Activated CD4-positive, CD25-positive, alpha-beta regulatory T cell (primary cell): ENCODE measurements around the gene MGAT4B.

Experiments used
- DNase-seq, 4 experiments: peaks; one replicate each; lab custom pipeline; 2025; lab: John Stamatoyannopoulos, UW

The MGAT4B gene

DNA sequence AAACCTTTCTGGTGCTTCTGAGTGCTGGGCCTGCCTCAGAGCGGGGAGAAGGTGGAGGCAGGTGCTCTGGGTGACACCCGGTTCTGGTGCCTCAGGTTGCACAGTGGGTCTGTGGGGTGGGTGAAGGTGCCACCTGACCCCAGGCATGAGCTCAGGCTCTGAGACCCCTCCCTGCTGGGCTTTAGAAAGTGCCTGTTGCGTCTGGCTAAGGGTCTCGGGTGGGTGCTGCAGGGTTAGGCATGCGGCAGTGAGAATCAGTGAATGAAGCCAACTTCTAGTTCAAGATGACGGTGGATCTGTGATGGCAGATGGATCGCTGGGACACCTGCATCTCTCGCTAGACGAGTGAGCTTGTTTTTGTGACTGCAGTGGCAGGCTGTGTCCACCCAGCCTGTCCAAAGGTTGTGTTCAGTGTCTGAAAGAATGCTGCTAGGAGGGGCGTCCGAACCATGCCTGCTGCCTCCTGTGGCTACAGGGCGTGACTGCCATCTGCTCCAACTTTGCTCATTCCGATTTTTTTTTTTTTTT, 19.1 kb upstream of the MGAT4B start:
- no peak for DNase-seq

DNA sequence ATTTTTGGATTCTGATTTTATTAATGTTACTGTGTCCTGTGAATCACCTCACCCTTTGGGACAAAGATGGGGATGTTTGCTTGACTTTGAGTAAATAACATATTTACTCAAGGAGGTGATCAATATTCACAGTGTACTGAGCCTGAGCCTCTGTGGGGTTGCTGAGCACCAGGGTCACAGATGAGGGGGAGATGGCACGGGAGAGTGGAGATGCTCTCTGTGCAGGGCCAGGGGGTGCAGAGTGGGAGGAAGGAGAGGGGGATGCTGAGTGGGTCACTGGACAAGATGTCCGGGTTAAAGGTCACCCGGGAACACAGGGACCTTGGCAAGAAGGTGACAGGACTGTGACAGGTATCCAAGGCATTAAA, 18.1 kb upstream of the MGAT4B start:
- no peak for DNase-seq

DNA sequence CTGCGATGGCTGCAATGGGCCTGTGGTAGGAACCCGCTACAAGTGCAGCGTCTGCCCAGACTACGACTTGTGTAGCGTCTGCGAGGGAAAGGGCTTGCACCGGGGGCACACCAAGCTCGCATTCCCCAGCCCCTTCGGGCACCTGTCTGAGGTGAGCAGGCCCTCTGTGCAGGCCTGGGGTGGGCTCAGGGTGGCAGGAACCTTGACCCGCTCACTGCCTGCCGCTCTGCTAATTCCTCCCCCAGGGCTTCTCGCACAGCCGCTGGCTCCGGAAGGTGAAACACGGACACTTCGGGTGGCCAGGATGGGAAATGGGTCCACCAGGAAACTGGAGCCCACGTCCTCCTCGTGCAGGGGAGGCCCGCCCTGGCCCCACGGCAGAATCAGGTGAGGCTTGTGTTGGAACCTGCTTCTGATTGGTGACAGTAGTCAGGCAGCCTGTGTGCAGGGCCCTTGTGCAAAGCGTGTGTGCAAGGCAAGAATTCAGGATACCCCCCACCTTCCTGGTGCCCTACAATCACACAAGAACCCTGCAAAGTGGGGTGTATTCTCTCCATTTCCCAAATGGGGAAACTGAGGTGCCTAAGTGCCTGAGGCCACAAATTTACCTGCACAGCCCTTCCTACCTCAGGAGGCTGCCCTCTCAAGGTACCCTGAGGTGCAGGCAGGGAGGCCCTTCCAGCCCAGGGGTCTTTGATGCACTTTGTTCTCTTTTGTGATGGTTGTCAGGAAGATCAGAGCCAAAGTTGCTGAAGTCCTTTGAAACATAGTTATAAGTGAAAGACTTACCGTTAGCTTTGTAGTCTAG, 17.5 kb upstream of the MGAT4B start:
- no peak for DNase-seq

GRCh38 chr5:179822444-179822990, 15.9 kb upstream of the MGAT4B start:
- no peak for DNase-seq

DNA sequence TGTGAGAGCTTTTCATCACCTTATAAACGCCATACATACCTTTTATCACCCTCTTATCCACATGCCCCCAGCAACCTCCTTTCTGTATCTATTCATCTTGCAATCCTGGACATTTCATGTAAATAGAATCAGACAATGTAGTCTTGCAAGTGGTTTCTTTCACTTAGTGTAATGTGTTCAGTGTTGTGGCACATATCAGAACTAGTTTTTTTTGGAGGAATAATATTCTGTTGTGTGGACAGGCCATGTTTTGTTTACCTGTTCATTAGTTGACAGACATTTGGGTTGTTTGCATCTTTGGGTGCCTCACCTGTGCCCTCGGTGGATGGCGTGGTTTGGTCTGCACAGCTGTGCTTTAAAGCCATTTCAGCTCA, 15.4 kb upstream of the MGAT4B start:
- DNase-seq = no peak

GRCh38 chr5:179821298-179822058, 14.8 kb upstream of the MGAT4B start:
- peak; percentile 52 to 68 (median 65) for DNase-seq

DNA sequence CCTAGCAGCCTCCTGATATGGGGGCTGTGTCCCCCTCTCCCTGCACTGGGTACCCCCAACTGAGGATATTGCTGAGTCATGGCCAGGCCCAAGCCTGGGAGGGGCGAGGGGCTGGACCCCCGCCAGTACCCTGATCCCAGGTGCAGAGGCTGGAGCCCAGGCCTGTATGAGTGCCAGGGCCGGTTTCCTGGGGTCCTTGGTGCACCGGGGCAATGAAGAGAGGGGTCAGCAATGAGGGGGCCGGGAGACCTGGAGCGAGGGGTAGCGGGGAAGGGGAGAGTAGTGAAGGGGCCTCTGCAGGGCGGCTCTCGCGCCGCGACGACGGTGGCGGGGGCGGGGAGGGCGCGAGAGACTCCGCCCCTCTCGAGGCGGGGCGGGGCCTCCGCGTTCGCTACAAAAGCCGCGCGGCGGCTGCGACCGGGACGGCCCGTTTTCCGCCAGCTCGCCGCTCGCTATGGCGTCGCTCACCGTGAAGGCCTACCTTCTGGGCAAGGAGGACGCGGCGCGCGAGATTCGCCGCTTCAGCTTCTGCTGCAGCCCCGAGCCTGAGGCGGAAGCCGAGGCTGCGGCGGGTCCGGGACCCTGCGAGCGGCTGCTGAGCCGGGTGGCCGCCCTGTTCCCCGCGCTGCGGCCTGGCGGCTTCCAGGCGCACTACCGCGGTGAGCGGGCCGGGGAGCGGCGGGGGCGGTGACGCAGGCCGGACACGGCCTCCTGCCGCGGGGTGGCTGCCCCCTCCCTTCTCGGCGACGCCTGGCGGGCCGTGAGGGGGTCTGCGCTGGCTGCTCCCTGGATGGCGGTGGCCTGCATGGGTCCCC, 14.0 kb upstream of the MGAT4B start, which contains the start of gene SQSTM1:
Gene SQSTM1 (plus strand): TSS at position 423 of the 815 bp plus-strand sequence. CDS start 32 bp downstream, at position 455.
- DNase-seq = peak; percentile 51 to 72 (median 70)

DNA sequence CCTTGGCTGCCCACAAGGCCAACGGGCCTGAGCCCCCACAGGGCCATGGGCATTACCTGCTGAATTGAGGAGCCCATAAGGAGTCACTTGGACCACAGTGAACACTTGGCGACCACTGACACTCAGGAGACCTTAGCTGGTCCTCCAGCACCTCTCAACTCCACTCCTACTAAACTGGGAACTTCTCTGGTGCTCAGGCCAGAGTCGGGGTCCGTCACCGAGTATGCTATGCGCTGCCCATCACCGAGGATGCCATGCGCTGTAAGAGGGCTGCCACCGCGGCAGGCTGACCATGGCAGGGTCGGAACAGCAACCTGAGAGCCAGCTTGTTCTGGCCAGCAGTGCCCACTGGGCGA, 13.4 kb upstream of the MGAT4B start:
- no peak for DNase-seq

- peak in 1 of 4 experiments; percentile 40 for DNase-seq
Observed at GRCh38 chr5:179819296-179820126, 12.8 kb upstream of the MGAT4B start.

GRCh38 chr5:179818746-179819295, 12.2 kb upstream of the MGAT4B start:
- peak; percentile 60 to 71 (median 69) for DNase-seq

- no peak for DNase-seq
Observed at GRCh38 chr5:179817890-179818745, 11.5 kb upstream of the MGAT4B start.

- DNase-seq = no peak
Observed at GRCh38 chr5:179817470-179817840, 10.8 kb upstream of the MGAT4B start.

- DNase-seq = no peak
Observed at GRCh38 chr5:179816796-179817469, 10.3 kb upstream of the MGAT4B start.

DNA sequence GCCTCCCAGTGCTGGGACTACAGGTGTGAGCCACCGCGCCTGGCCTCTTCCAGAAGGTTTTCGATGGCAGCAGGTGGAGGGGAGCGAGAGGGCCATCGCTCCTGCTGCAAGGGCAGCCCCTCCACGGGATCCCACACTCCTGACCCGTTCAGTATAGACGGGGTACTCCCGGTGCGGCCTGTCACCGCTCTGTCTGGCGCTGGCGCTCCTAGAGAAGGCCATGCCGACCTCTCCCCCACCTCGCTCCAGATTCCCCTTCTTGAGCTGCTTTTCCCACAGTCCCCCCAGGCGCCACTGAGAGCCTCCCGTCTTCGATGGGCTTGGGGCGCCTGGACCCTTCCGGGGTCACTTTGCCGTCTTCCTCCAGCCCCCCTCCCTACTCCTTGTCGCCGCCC, 9.7 kb upstream of the MGAT4B start:
- DNase-seq = no peak

DNA sequence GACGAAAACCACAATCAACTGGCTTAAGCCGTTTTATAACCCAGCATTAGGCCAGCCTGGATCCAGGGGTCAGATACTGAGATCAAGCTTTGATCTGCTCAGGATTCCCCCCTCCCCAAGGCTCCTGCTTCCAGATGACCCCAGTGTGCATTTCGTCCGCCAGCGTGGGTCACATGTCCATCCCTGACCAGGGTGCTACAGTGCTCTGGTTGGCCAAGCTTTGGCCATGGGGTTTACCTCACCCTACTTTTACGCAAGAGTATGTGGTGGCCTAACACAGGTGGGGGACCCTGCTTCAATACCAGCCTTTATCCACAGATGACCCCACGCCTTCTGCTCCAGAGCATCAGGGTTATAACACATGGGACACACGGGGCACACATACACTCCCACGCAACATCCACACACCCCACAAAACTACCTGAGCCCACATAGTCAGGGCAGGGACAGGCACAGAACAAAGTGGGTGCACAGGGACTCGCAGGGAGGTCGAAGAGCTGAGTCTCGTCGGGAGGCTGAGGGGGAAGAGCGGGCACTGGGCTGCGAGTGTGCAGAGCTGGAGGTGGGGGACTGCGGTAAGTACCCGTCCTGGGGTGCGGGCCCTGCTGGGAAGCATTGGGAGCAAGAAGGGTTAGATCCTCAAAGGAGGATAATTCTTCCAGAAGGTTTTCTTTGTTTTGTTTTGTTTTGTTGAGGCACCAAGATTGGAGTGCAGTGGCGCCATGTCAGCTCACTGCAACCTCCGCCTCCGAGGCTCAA, 9.0 kb upstream of the MGAT4B start:
- DNase-seq = no peak

DNA sequence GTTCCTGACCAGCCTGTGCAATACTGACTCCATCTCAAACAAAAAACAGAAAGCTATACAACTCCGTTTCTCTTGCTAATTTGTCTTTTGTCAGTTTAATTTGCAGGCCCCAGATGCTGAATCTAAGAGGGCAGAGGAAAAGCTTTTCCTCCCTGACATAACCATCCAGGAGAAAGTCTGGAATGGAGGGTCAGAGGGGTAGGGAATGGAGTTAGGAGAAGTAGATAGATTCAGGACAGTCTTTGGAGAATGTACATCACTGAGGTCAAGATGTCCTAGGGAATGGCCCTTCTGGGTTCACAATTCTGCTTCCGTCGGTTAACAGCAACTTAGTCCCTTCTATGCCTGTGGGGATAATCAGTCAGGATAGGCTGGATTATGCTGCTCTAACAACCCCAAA, 7.4 kb upstream of the MGAT4B start:
- DNase-seq = no peak

DNA sequence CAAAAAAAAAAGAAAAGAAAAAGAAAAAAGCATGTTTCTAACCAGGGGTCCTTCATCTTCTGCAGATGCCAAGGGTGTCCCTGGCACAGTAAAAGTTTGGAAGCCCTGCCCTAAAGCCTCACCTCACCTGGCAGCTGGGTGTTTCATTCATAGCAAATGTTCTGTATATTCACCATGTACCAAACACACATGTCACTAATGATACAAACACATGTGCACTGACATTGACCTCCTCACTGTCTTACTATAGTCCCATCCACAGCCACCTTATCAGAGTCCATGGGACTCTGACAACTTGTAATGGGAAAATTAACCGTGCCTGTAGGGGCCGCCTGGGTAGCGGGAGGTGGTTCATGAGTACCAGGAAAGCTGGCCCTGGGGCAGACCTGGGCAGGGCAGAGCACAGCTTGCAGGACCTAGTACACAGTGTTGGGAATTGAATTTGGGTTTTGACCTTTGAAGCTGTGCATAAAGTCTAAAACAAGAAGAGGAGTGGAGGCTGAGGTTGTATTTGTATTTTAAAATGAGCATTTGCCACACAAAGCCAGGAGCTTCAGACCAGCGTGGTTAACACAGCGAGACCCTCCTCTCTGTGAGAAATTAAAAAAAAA, 6.4 kb upstream of the MGAT4B start:
- no peak for DNase-seq
